IPS-20b (cell line): ENCODE measurements around the gene GASK1A.

Experiments
- H3K27ac ChIP-seq: one replicate; pipeline ENCODE4 v1.5.1; 2013; ENCODE audit warnings: low read length
- H3K27me3 ChIP-seq: 2 replicates; pipeline ENCODE4 v1.6.1; 2013; ENCODE audit warnings: mild to moderate bottlenecking, low read length, inconsistent platforms; ENCODE audit not compliant: insufficient read depth
- H3K36me3 ChIP-seq: 2 replicates; pipeline ENCODE4 v1.6.1; 2013; ENCODE audit warnings: low read depth, mild to moderate bottlenecking, inconsistent platforms, low read length, moderate library complexity; ENCODE audit not compliant: insufficient read depth
- H3K4me1 ChIP-seq: 2 replicates; pipeline ENCODE4 v1.6.1; 2013; ENCODE audit warnings: mild to moderate bottlenecking, control low read depth, inconsistent platforms, low read length, moderate library complexity; ENCODE audit not compliant: insufficient read depth
- H3K4me3 ChIP-seq: 2 replicates; pipeline ENCODE4 v1.5.1; 2013; ENCODE audit warnings: mild to moderate bottlenecking, low read length, inconsistent platforms
- H3K9ac ChIP-seq: 2 replicates; pipeline ENCODE4 v1.6.1; 2013; ENCODE audit warnings: low read depth, mild to moderate bottlenecking, inconsistent platforms, low read length, moderate library complexity
- H3K9me3 ChIP-seq: 2 replicates; pipeline ENCODE4 v1.6.1; 2013; ENCODE audit warnings: mild to moderate bottlenecking, low read depth, low read length, inconsistent platforms; ENCODE audit not compliant: insufficient read depth

Gene GASK1A

DNA sequence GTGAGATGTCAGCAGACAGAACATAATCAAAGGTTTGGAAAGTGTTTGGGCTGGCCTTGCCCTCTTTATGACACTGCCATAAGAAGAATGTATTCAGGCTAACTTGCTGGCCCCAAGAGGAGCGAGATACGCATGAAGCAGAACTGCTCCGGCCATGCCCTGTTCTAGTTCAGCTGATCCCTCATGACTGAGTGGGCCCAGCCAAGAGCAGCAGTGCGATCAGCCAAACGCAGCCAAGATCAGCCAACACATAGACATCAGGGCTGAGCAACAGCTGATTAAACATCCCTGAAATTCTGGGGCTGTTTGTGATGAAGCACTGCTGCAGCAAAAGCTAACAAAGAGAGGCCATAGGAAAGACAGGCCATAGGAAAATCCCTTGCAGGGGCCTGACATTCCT lies 102.7 kb downstream of the GASK1A start:
- H3K27me3 ChIP-seq: no peaks in the 10 kb centered on the region
- no peak overlapping the region for H3K9ac ChIP-seq
- H3K36me3 ChIP-seq: peaks cover 21% of the 10 kb centered on the region
- H3K4me1 ChIP-seq: no peaks in the 10 kb centered on the region
- H3K27ac ChIP-seq: no peak overlapping the region
- peaks cover 10% of the 10 kb centered on the region; the same call in 1 of the 2 replicates for H3K9me3 ChIP-seq
- no peak overlapping the region for H3K4me3 ChIP-seq

- peaks cover 10% of the 10 kb centered on the region; the same call in 1 of the 2 replicates for H3K9me3 ChIP-seq
- H3K27ac ChIP-seq: no peak overlapping the region
- no peaks in the 10 kb centered on the region for H3K27me3 ChIP-seq
- peaks cover 21% of the 10 kb centered on the region for H3K36me3 ChIP-seq
- no peak overlapping the region for H3K9ac ChIP-seq
- H3K4me3 ChIP-seq: no peak overlapping the region
- no peaks in the 10 kb centered on the region for H3K4me1 ChIP-seq
These were observed 103.3 kb downstream of the GASK1A start for GRCh38 chr3:43082457-43082856.

GRCh38 chr3:43086460-43087165 lies 107.5 kb downstream of the GASK1A start:
- Histone ChIP-seq H3K4me1 (no peaks in the 10 kb centered on the region), H3K9me3 (peaks cover 7% of the 10 kb centered on the region; the same call in 1 of the 2 replicates), H3K36me3 (no peaks in the 10 kb centered on the region), H3K27me3 (no peaks in the 10 kb centered on the region), H3K4me3 (no peak overlapping the region), H3K27ac (no peak overlapping the region), H3K9ac (no peak overlapping the region)

- H3K9ac ChIP-seq: no peak overlapping the region
- no peaks in the 10 kb centered on the region for H3K36me3 ChIP-seq
- no peaks in the 10 kb centered on the region for H3K4me1 ChIP-seq
- H3K27me3 ChIP-seq: no peaks in the 10 kb centered on the region
- no peak overlapping the region for H3K27ac ChIP-seq
- H3K9me3 ChIP-seq: peaks cover 3% of the 10 kb centered on the region; the same call in 1 of the 2 replicates
- no peak overlapping the region for H3K4me3 ChIP-seq
These were observed 108.2 kb downstream of the GASK1A start for GRCh38 chr3:43087249-43087776.

GRCh38 chr3:43089081-43089480 lies 110.0 kb downstream of the GASK1A start:
- Histone ChIP-seq H3K36me3 (no peaks in the 10 kb centered on the region), H3K27me3 (no peaks in the 10 kb centered on the region), H3K4me3 (no peak overlapping the region), H3K9me3 (no peaks in the 10 kb centered on the region), H3K27ac (no peak overlapping the region), H3K9ac (no peak overlapping the region), H3K4me1 (no peaks in the 10 kb centered on the region)

- no peak overlapping the region for H3K27ac ChIP-seq
- no peaks in the 10 kb centered on the region for H3K27me3 ChIP-seq
- no peaks in the 10 kb centered on the region for H3K9me3 ChIP-seq
- H3K36me3 ChIP-seq: no peaks in the 10 kb centered on the region
- no peaks in the 10 kb centered on the region for H3K4me1 ChIP-seq
- H3K9ac ChIP-seq: no peak overlapping the region
- no peak overlapping the region for H3K4me3 ChIP-seq
These were observed 111.1 kb downstream of the GASK1A start for GRCh38 chr3:43090238-43090637.

DNA sequence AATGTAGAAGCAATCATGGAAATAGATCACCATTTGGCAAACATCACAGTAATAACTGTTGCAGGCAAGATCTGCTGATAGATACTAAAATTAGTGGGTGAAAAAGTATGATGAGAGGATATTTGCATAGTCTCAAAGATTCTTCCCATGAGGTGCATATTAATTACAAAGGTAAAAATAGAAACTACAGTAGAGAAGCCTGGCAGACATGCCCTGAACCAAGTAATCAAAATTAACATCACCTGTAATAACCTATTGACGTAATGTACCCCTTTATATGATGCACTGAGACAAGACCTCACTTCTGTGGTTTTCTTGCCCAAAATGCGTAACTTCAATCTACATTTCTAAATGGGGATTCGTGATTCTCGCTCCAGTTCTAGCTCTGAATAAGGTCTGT lies 112.4 kb downstream of the GASK1A start:
- Histone ChIP-seq H3K9me3 (no peaks in the 10 kb centered on the region), H3K27ac (no peak overlapping the region), H3K4me3 (no peak overlapping the region), H3K36me3 (no peaks in the 10 kb centered on the region), H3K27me3 (no peaks in the 10 kb centered on the region), H3K4me1 (no peaks in the 10 kb centered on the region), H3K9ac (no peak overlapping the region)

DNA sequence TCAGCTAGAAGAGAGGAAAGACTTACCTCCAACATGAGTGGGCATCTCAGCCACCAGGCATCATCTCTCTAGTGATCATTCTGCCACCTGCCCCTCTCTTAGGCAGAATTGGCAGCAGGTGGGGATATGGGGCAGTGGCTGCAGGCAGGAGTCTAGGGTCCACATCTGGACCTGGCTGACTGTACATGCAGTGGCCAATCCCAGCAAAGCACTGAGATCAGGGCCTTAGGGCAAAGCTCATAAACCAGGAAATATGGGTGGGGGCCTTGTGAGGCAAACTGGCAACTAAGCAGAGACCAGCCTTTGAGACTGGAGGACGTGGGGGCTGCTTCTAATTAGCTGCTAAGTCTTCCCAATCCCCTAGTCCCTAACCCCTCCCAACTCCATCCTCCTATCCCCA lies 113.9 kb downstream of the GASK1A start:
- H3K4me1 ChIP-seq: no peaks in the 10 kb centered on the region
- H3K27ac ChIP-seq: no peak overlapping the region
- H3K36me3 ChIP-seq: no peaks in the 10 kb centered on the region
- H3K27me3 ChIP-seq: no peaks in the 10 kb centered on the region
- H3K4me3 ChIP-seq: no peak overlapping the region
- H3K9ac ChIP-seq: no peak overlapping the region
- H3K9me3 ChIP-seq: no peaks in the 10 kb centered on the region

DNA sequence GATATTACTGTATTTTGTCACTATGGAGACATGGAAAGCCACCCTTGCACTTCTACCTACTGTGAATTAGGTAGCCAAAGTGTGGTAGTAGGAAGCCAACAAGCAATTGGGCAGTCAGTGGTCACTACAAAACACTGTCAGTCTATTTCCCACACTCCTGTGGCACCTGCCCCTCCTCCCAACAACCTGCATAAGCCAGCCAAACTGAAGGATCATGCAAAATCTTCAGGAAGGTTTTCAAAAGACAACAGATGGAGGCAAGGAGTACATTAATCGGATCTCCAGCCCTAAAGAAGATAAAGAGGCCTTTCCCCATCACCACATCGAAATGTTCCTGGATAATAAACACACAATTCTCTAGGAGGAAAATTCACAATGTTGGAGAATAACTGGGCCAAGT lies 114.9 kb downstream of the GASK1A start:
- Histone ChIP-seq H3K27me3 (no peaks in the 10 kb centered on the region), H3K27ac (no peak overlapping the region), H3K4me3 (no peak overlapping the region), H3K9me3 (no peaks in the 10 kb centered on the region), H3K9ac (no peak overlapping the region), H3K36me3 (no peaks in the 10 kb centered on the region), H3K4me1 (no peaks in the 10 kb centered on the region)

DNA sequence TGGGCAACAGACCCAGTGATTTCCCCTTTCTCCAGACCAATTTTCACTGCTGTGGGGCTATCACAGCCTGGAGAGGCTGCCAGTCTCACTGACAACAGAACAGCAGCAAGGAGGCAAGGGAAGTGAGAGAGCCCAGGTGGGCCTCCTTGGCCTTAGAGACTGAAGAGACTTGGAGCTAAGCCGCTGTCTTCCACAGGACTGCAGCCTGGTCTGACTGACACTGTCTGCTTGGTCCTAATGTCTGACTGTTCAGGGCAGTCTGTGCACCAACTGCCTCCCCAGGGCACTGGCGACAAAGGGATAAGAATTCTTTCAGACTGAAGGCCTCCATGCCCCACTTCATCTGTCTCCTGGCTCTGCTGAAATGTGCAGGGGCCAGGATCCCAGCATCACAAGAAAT lies 115.3 kb downstream of the GASK1A start:
- Histone ChIP-seq H3K36me3 (no peaks in the 10 kb centered on the region), H3K27me3 (no peaks in the 10 kb centered on the region), H3K27ac (no peak overlapping the region), H3K4me1 (no peaks in the 10 kb centered on the region), H3K9me3 (no peaks in the 10 kb centered on the region), H3K9ac (no peak overlapping the region), H3K4me3 (no peak overlapping the region)

- no peak overlapping the region for H3K4me3 ChIP-seq
These were observed 115.7 kb downstream of the GASK1A start for GRCh38 chr3:43094851-43095250.

GRCh38 chr3:43095370-43095769 lies 116.3 kb downstream of the GASK1A start:
- H3K27ac ChIP-seq: no peak overlapping the region
- H3K9me3 ChIP-seq: no peaks in the 10 kb centered on the region
- no peaks in the 10 kb centered on the region for H3K36me3 ChIP-seq
- no peaks in the 10 kb centered on the region for H3K4me1 ChIP-seq
- no peak overlapping the region for H3K4me3 ChIP-seq
- no peaks in the 10 kb centered on the region for H3K27me3 ChIP-seq
- H3K9ac ChIP-seq: no peak overlapping the region

More at GRCh38 chr3:43094851-43095250, 115.7 kb downstream of the GASK1A start:
- Histone ChIP-seq H3K9ac (no peak overlapping the region), H3K4me1 (no peaks in the 10 kb centered on the region), H3K9me3 (no peaks in the 10 kb centered on the region), H3K27ac (no peak overlapping the region), H3K36me3 (no peaks in the 10 kb centered on the region), H3K27me3 (no peaks in the 10 kb centered on the region)
